Measurements from ENCODE around the gene CEP250.

DNA sequence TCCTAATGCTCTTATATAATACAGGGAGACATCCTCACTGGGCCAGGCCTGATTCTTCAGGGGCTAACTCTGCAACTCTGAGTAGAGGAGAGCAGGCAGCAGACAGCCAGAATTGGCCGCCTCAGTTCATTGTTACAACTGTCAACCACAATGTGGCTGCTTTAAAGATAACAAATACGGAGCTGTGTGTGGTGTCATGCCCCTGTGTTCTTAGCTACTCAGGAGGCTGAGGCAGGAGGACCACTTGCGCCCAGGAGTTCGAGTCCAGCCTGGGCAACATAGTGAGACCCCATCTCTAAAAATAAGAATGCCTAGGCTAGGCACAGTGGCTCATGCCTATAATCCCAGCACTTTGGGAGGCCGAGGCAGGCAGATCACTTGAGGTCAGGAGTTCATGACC is 34.3 kb downstream of the CEP250 start:
- TF ChIP-seq EZH2 (IDR thresholded peaks at IDR 0.05; ENCODE audit: borderline replicate concordance, low read depth, low read length, poor library complexity, severe bottlenecking), result no peak
- TF ChIP-seq, protein P1, sequence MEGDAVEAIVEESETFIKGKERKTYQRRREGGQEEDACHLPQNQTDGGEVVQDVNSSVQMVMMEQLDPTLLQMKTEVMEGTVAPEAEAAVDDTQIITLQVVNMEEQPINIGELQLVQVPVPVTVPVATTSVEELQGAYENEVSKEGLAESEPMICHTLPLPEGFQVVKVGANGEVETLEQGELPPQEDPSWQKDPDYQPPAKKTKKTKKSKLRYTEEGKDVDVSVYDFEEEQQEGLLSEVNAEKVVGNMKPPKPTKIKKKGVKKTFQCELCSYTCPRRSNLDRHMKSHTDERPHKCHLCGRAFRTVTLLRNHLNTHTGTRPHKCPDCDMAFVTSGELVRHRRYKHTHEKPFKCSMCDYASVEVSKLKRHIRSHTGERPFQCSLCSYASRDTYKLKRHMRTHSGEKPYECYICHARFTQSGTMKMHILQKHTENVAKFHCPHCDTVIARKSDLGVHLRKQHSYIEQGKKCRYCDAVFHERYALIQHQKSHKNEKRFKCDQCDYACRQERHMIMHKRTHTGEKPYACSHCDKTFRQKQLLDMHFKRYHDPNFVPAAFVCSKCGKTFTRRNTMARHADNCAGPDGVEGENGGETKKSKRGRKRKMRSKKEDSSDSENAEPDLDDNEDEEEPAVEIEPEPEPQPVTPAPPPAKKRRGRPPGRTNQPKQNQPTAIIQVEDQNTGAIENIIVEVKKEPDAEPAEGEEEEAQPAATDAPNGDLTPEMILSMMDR (conservative IDR thresholded peaks at IDR 0.05; ENCODE audit: low read depth, low read length), result no peak

Measured in A673 (cell line).